Right kidney (tissue), 9 donors: Measurements from ENCODE around the gene TCEAL4.

ENCODE experiments used
- DNase-seq: peaks from one replicate; pipeline ENCODE4 v3.0.0-alpha.2; 2016
- long read RNA-seq, 8 donors: transcript quantifications; one replicate each; lab custom pipeline, GENCODE V29; 2026

TCEAL4 gene
- long read RNA-seq, donor 1, transcript TCEAL4-208 (3 exons, 1,273 nt), result major isoform, 89 of 144 reads
- long read RNA-seq, donor 1, transcript TCEAL4-204 (2 exons, 891 nt), result minor isoform, 13 of 144 reads
- long read RNA-seq, donor 1, partial matches to known transcripts, result 16 of 144 reads
- long read RNA-seq, donor 1, other reads (novel, unspliced or antisense), result 14 of 144 reads
- long read RNA-seq, donor 2, transcript TCEAL4-208 (3 exons, 1,273 nt), result major isoform, 65 of 85 reads
- long read RNA-seq, donor 2, transcript TCEAL4-204 (2 exons, 891 nt), result minor isoform, 6 of 85 reads
- long read RNA-seq, donor 2, partial matches to known transcripts, result 0 of 85 reads
- long read RNA-seq, donor 2, other reads (novel, unspliced or antisense), result 6 of 85 reads
- long read RNA-seq, donor 3, transcript TCEAL4-208 (3 exons, 1,273 nt), result major isoform, 32 of 40 reads
- long read RNA-seq, donor 3, transcript TCEAL4-204 (2 exons, 891 nt), result minor isoform, 5 of 40 reads
- long read RNA-seq, donor 3, partial matches to known transcripts, result 0 of 40 reads
- long read RNA-seq, donor 3, other reads (novel, unspliced or antisense), result 0 of 40 reads
- long read RNA-seq, donor 4, transcript TCEAL4-212 (3 exons, 1,008 nt), result minor isoform, 7 of 132 reads
- long read RNA-seq, donor 4, transcript TCEAL4-208 (3 exons, 1,273 nt), result major isoform, 92 of 132 reads
- long read RNA-seq, donor 4, transcript TCEAL4-204 (2 exons, 891 nt), result minor isoform, 18 of 132 reads
- long read RNA-seq, donor 4, partial matches to known transcripts, result 11 of 132 reads
- long read RNA-seq, donor 4, other reads (novel, unspliced or antisense), result 0 of 132 reads
- long read RNA-seq, donor 5, transcript TCEAL4-208 (3 exons, 1,273 nt), result major isoform, 68 of 106 reads
- long read RNA-seq, donor 5, transcript TCEAL4-212 (3 exons, 1,008 nt), result minor isoform, 11 of 106 reads
- long read RNA-seq, donor 5, transcript TCEAL4-204 (2 exons, 891 nt), result minor isoform, 9 of 106 reads
- long read RNA-seq, donor 5, partial matches to known transcripts, result 0 of 106 reads
- long read RNA-seq, donor 5, other reads (novel, unspliced or antisense), result 10 of 106 reads
- long read RNA-seq, donor 6, transcript TCEAL4-208 (3 exons, 1,273 nt), result major isoform, 88 of 127 reads
- long read RNA-seq, donor 6, transcript TCEAL4-212 (3 exons, 1,008 nt), result minor isoform, 6 of 127 reads
- long read RNA-seq, donor 6, transcript TCEAL4-204 (2 exons, 891 nt), result minor isoform, 14 of 127 reads
- long read RNA-seq, donor 6, partial matches to known transcripts, result 0 of 127 reads
- long read RNA-seq, donor 6, other reads (novel, unspliced or antisense), result 13 of 127 reads
- long read RNA-seq, donor 7, transcript TCEAL4-212 (3 exons, 1,008 nt), result minor isoform, 12 of 191 reads
- long read RNA-seq, donor 7, transcript TCEAL4-208 (3 exons, 1,273 nt), result major isoform, 125 of 191 reads
- long read RNA-seq, donor 7, transcript TCEAL4-204 (2 exons, 891 nt), result minor isoform, 20 of 191 reads
- long read RNA-seq, donor 7, partial matches to known transcripts, result 0 of 191 reads
- long read RNA-seq, donor 7, other reads (novel, unspliced or antisense), result 24 of 191 reads
- long read RNA-seq, donor 8, transcript TCEAL4-208 (3 exons, 1,273 nt), result major isoform, 65 of 93 reads
- long read RNA-seq, donor 8, transcript TCEAL4-204 (2 exons, 891 nt), result minor isoform, 8 of 93 reads
- long read RNA-seq, donor 8, transcript TCEAL4-212 (3 exons, 1,008 nt), result minor isoform, 5 of 93 reads
- long read RNA-seq, donor 8, partial matches to known transcripts, result 0 of 93 reads
- long read RNA-seq, donor 8, other reads (novel, unspliced or antisense), result 9 of 93 reads

GRCh38 chrX:103585411-103586313, at the start of gene TCEAL4:
TCEAL4 (plus strand) TSS chrX:103585515; CDS start chrX:103586676, 1,161 bp downstream.
- peak; percentile 67 for DNase-seq

GRCh38 chrX:103536071-103536470, 49.2 kb upstream of the TCEAL4 start:
- DNase-seq, result no peak

- no peak for DNase-seq
Measured at GRCh38 chrX:103536732-103537131, 48.6 kb upstream of the TCEAL4 start.

- DNase-seq, result no peak
Measured at GRCh38 chrX:103537871-103538387, 47.4 kb upstream of the TCEAL4 start.

- DNase-seq, result no peak
Measured at GRCh38 chrX:103538728-103539127, 46.6 kb upstream of the TCEAL4 start.

- DNase-seq, result no peak
Measured at GRCh38 chrX:103539695-103540094, 45.6 kb upstream of the TCEAL4 start.

- no peak for DNase-seq
Measured at GRCh38 chrX:103540145-103540544, 45.2 kb upstream of the TCEAL4 start.

- DNase-seq, result no peak
Measured at GRCh38 chrX:103549916-103550315, 35.4 kb upstream of the TCEAL4 start.

- no peak for DNase-seq
Measured at GRCh38 chrX:103550415-103551051, 34.8 kb upstream of the TCEAL4 start.

GRCh38 chrX:103552236-103552635, 33.1 kb upstream of the TCEAL4 start:
- DNase-seq, result no peak

GRCh38 chrX:103554687-103555424, 30.5 kb upstream of the TCEAL4 start:
- peak; percentile 67 for DNase-seq

- no peak for DNase-seq
Measured at GRCh38 chrX:103556963-103557612, 28.2 kb upstream of the TCEAL4 start.

GRCh38 chrX:103560256-103560655, 25.1 kb upstream of the TCEAL4 start:
- no peak for DNase-seq

- DNase-seq, result no peak
Measured at GRCh38 chrX:103562801-103563200, 22.5 kb upstream of the TCEAL4 start.

- DNase-seq, result no peak
Measured at GRCh38 chrX:103565197-103565596, 20.1 kb upstream of the TCEAL4 start.

GRCh38 chrX:103565752-103566151, 19.6 kb upstream of the TCEAL4 start:
- DNase-seq, result no peak

- DNase-seq, result no peak
Measured at GRCh38 chrX:103571121-103571520, 14.2 kb upstream of the TCEAL4 start.

GRCh38 chrX:103571726-103572125, 13.6 kb upstream of the TCEAL4 start:
- no peak for DNase-seq
